ENCODE measurements around the gene CMTM4.
A peak's percentile ranks its signal among the peaks of the same experiment; 100 is the strongest.

CMTM4 gene

GRCh38 chr16:66696669-66697630 lies at the start of gene CMTM4:
Gene CMTM4 (minus strand): TSS chr16:66696743. CDS start chr16:66696525, 218 bp downstream.
- in situ Hi-C loops (cut with HindIII; ENCODE audit: low pct_unique_long_range_greater_than_20kb, low sequenced_read_pairs): no loop called here
- DNase-seq (ENCODE audit: low read depth in 1 of 2, low spot score in 1 of 2): peak; percentile 79 to 90
- TF ChIP-seq JUND (IDR thresholded peaks at IDR 0.05; ENCODE audit: low read depth): no peak

DNA sequence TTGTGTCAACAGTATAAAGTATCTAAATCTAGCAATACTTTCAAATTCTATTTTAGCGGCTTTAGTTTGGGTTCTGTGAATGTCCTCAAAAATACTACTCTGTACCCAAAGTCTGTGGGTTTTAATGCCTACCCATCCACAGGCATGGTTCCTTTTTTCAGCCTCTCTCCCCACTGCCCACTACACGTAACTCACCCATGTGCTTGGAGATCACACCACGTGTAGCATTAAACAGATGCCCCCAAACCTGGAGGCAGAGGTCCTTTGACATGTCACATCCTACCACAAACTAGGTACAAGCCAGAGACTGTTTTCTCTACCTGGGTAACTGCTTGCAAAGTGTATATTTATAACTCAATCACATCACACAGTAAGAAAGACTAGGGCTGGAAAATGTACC lies 49.5 kb upstream of the CMTM4 start:
- no peak for DNase-seq (ENCODE audit: low read depth in 1 of 2, low spot score in 1 of 2)
- in situ Hi-C loops (cut with HindIII; ENCODE audit: low pct_unique_long_range_greater_than_20kb, low sequenced_read_pairs): no loop called here
- no peak for TF ChIP-seq JUND (IDR thresholded peaks at IDR 0.05; ENCODE audit: low read depth)

DNA sequence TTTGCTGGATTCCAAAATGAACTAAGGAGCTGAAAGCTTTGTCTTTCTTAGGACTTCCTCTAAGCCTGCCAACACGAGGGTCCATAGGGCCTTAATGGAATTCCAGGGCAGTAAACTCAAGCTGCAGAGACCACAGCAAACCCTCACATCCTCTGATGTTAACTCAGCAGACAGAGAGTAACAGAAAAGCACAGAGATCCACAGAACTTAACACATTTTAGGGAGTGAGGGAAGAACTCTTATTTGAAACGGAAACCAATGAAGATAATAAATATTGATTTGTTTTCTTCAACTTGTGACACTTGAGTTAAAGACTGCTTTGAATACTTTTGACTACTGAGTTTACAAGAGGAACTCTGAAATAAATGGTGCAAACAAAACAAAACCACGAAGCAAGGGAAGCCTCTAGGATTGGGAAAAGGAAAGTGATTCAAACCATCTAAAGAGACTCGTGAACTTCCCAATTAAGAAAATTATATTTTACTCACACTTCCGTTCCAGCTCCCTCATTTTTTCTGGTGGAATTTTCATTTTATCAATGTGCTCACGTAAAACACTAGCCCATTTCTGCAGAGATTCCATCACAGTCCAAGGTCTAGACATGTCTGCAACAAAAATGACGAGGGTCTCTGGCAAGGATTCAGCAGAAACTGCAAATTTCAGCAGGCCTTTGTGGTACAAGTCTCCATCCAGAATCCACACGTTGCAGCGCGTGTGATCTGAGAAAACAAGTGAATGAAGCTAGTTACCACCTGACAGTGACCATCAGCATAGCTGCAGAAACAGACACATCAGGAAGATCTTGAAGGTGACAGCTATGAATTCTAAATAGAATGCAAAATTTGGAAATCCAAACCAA lies 45.6 kb upstream of the CMTM4 start:
- DNase-seq (ENCODE audit: low read depth in 1 of 2, low spot score in 1 of 2): no peak
- in situ Hi-C loops (cut with HindIII; ENCODE audit: low pct_unique_long_range_greater_than_20kb, low sequenced_read_pairs): no loop called here
- no peak for TF ChIP-seq JUND (IDR thresholded peaks at IDR 0.05; ENCODE audit: low read depth)

GRCh38 chr16:66741169-66741900 lies 44.8 kb upstream of the CMTM4 start:
- no peak for TF ChIP-seq JUND (IDR thresholded peaks at IDR 0.05; ENCODE audit: low read depth)
- in situ Hi-C loops (cut with HindIII; ENCODE audit: low pct_unique_long_range_greater_than_20kb, low sequenced_read_pairs): no loop called here
- peak in 1 of 2 experiments; percentile 53 for DNase-seq (ENCODE audit: low read depth in 1 of 2, low spot score in 1 of 2)

- in situ Hi-C loops (cut with HindIII; ENCODE audit: low pct_unique_long_range_greater_than_20kb, low sequenced_read_pairs): no loop called here
- DNase-seq (ENCODE audit: low read depth in 1 of 2, low spot score in 1 of 2): no peak
These were observed 44.0 kb upstream of the CMTM4 start for GRCh38 chr16:66740533-66740932.

DNA sequence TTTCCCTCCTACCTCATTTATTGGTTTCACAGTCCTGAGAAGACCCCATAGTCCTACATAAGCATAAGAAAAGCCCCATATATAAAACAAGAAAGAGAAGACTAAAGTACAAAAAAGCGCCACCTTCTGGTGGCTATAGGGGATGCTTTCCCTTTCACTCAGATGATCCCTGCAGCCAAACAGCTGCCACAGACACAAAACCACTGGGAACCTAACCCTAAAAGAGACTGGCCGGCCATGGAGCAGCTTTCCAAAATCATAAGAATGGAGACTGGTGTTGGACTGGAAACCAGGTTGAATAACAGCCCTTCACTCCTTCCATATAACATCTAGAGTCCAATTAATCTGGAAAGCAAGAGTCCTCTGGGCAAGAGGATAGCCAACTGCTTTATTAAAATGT lies 43.5 kb upstream of the CMTM4 start:
- peak in 1 of 2 experiments; percentile 48 for DNase-seq (ENCODE audit: low read depth in 1 of 2, low spot score in 1 of 2)
- TF ChIP-seq JUND (IDR thresholded peaks at IDR 0.05; ENCODE audit: low read depth): no peak
- in situ Hi-C loops (cut with HindIII; ENCODE audit: low pct_unique_long_range_greater_than_20kb, low sequenced_read_pairs): no loop called here

More at GRCh38 chr16:66740533-66740932, 44.0 kb upstream of the CMTM4 start:
- no peak for TF ChIP-seq JUND (IDR thresholded peaks at IDR 0.05; ENCODE audit: low read depth)

- in situ Hi-C loops (cut with HindIII; ENCODE audit: low pct_unique_long_range_greater_than_20kb, low sequenced_read_pairs): no loop called here
- DNase-seq (ENCODE audit: low read depth in 1 of 2, low spot score in 1 of 2): no peak
- TF ChIP-seq JUND (IDR thresholded peaks at IDR 0.05; ENCODE audit: low read depth): no peak
These were observed 39.3 kb upstream of the CMTM4 start for GRCh38 chr16:66735891-66736290.

- TF ChIP-seq JUND (IDR thresholded peaks at IDR 0.05; ENCODE audit: low read depth): no peak
- DNase-seq (ENCODE audit: low read depth in 1 of 2, low spot score in 1 of 2): no peak
- in situ Hi-C loops (cut with HindIII; ENCODE audit: low pct_unique_long_range_greater_than_20kb, low sequenced_read_pairs): no loop called here
These were observed 34.6 kb upstream of the CMTM4 start for GRCh38 chr16:66731101-66731500.

GRCh38 chr16:66728804-66729203 lies 32.3 kb upstream of the CMTM4 start:
- in situ Hi-C loops (cut with HindIII; ENCODE audit: low pct_unique_long_range_greater_than_20kb, low sequenced_read_pairs): no loop called here
- no peak for DNase-seq (ENCODE audit: low read depth in 1 of 2, low spot score in 1 of 2)
- TF ChIP-seq JUND (IDR thresholded peaks at IDR 0.05; ENCODE audit: low read depth): no peak

DNA sequence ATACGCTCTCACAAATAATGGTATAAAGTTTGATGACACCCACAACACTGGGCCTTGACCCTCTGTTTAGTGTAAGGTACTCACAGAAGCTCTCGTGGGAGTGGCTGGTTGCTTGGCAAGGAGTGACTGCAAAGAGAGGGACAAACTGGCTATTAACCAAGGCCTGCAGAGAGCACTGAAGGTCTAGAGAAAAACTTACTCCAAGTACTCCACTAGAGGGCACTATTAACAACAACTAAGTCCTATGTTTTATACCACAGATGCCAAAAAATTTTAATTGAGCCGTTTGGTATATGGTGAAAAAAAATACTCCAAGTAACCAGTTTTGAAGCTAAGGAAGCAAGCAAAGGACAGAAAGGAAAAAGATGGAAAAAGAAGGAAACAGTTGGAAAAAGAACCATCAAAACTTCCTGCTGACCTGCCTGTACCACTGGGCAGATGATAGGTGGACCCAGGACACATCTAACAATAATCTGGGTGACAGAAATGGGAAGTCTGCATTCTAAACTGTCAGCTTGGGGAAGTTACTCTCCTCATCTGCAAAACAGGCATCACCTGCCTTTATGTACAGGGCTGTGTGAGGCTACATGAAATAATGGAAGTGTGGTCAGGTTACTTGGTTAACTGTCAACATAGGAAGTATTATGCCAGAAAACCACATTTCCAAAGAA lies 31.7 kb upstream of the CMTM4 start:
- TF ChIP-seq JUND (IDR thresholded peaks at IDR 0.05; ENCODE audit: low read depth): no peak
- in situ Hi-C loops (cut with HindIII; ENCODE audit: low pct_unique_long_range_greater_than_20kb, low sequenced_read_pairs): no loop called here
- DNase-seq (ENCODE audit: low read depth in 1 of 2, low spot score in 1 of 2): peak in 1 of 2 experiments; percentile 58

- DNase-seq (ENCODE audit: low read depth in 1 of 2, low spot score in 1 of 2): no peak
- TF ChIP-seq JUND (IDR thresholded peaks at IDR 0.05; ENCODE audit: low read depth): no peak
- in situ Hi-C loops (cut with HindIII; ENCODE audit: low pct_unique_long_range_greater_than_20kb, low sequenced_read_pairs): no loop called here
These were observed 24.2 kb upstream of the CMTM4 start for GRCh38 chr16:66720766-66721165.

- DNase-seq (ENCODE audit: low read depth in 1 of 2, low spot score in 1 of 2): no peak
- no peak for TF ChIP-seq JUND (IDR thresholded peaks at IDR 0.05; ENCODE audit: low read depth)
- in situ Hi-C loops (cut with HindIII; ENCODE audit: low pct_unique_long_range_greater_than_20kb, low sequenced_read_pairs): no loop called here
These were observed 22.7 kb upstream of the CMTM4 start for GRCh38 chr16:66719246-66719645.

All from T47D (cell line).